DOHH2 (cell line): ENCODE results near the gene AMFR.

Source experiments
- CTCF ChIP-seq: fragments of 200-600 bp; sonication (generic); IDR thresholded peaks from one replicate; pipeline ENCODE4 v1.5.1; 2014; ENCODE audit warnings: antibody characterized with exemption, mild to moderate bottlenecking, low read depth, low read length; ENCODE audit not compliant: poor library complexity, severe bottlenecking
- EZH2phosphoT487 ChIP-seq: fragments of 200-600 bp; sonication (generic); IDR thresholded peaks from 2 replicates; pipeline ENCODE4 v1.6.1; 2017; ENCODE audit warnings: borderline replicate concordance, mild to moderate bottlenecking, antibody characterized with exemption, low read length, moderate library complexity, mixed read lengths

- no peak for TF ChIP-seq CTCF
- TF ChIP-seq EZH2phosphoT487, result no peak
Observed at GRCh38 chr16:56436258-56436657, 10.9 kb upstream of the AMFR start.
